Upper lobe of right lung (tissue), 1 donor: ENCODE data around the gene TNFSF10. TPM values are rescaled to one million over a fixed set of nuclear protein-coding genes. Genes with fewer than 3 reads are reported as not detected.
A peak's percentile ranks its signal among the peaks of the same experiment; 100 is the strongest.
"Not testable (repeated sequence)": the region's sequence is repeated elsewhere in the genome, so short reads cannot be mapped to it uniquely, and the experiment has no call there.

Source experiments
- ATAC-seq: fragments of 200-7000 bp; cut with Tn5 transposase; one replicate; pipeline ENCODE4 v1.9.1; 2020; ENCODE audit warnings: mild to moderate bottlenecking, moderate library complexity
- DNase-seq: peaks from one replicate; pipeline ENCODE4 v3.0.0-alpha.2; 2020
- H3K27ac ChIP-seq: fragments of 200-600 bp; one replicate; pipeline ENCODE4 v1.8.0; 2022
- H3K27me3 ChIP-seq: fragments of 200-600 bp; one replicate; pipeline ENCODE4 v1.8.0; 2022; ENCODE audit warnings: mild to moderate bottlenecking
- H3K36me3 ChIP-seq: fragments of 200-600 bp; one replicate; pipeline ENCODE4 v1.8.0; 2022
- H3K4me1 ChIP-seq: fragments of 200-600 bp; one replicate; pipeline ENCODE4 v1.8.0; 2022
- H3K4me3 ChIP-seq: fragments of 200-600 bp; one replicate; pipeline ENCODE4 v1.8.0; 2022; ENCODE audit warnings: mild to moderate bottlenecking
- H3K9me3 ChIP-seq: fragments of 200-600 bp; one replicate; pipeline ENCODE4 v1.8.0; 2022
- intact Hi-C: fragments of 100-400 bp; cut with DNase I; formaldehyde crosslinking; loops from one replicate; pipeline ENCODE4 v1.11.0; 2022
- total RNA-seq: library from RNA; stranded (reverse); fragmentation: NEBNext Ultra II Directional; extraction: Animal tissue kit (Norgen Biotek cat#: 25700); gene quantifications from one replicate; pipeline ENCODE4 v1.2.1, GENCODE V29; 2021
- TF ChIP-seq, protein P1 (sequence below): fragments of 200-600 bp; IDR thresholded peaks from one replicate; pipeline ENCODE4 v1.8.0; 2022; ENCODE audit warnings: antibody characterized with exemption
- donor health status: DM: no; HTN: yes; CAD: no; lungs with severe emphysema.

The TNFSF10 gene
- total RNA-seq, 1 donor from 2014 or later = 140 TPM

DNA sequence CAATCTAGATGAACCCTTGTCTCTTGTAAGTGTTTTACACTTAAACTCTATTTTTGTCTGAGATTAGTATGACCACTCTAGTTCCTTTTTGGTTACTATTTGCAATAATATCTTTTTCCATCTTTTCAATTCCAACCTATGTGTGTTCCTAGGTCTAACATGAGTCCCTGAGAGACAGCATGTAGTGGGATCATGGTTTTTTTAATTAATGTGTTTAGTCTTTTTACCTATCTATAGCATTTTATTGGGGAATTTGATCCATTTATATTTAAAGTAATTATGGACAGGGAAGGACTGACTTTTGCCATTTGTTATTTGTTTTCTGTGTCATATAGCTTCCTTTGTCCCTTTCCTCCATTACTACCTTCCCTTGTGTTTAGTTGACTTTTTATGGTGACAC, 21.7 kb downstream of the TNFSF10 start:
- H3K9me3 ChIP-seq = no peaks in the 10 kb centered on the region
- H3K36me3 ChIP-seq = peaks cover 9% of the 10 kb centered on the region
- intact Hi-C loops = no loop called here
- H3K4me3 ChIP-seq = no peak overlapping the region
- ATAC-seq = no peak
- H3K27me3 ChIP-seq = no peaks in the 10 kb centered on the region
- no peak overlapping the region for H3K27ac ChIP-seq
- DNase-seq = no peak
- no peaks in the 10 kb centered on the region for H3K4me1 ChIP-seq
- TF ChIP-seq, protein P1, sequence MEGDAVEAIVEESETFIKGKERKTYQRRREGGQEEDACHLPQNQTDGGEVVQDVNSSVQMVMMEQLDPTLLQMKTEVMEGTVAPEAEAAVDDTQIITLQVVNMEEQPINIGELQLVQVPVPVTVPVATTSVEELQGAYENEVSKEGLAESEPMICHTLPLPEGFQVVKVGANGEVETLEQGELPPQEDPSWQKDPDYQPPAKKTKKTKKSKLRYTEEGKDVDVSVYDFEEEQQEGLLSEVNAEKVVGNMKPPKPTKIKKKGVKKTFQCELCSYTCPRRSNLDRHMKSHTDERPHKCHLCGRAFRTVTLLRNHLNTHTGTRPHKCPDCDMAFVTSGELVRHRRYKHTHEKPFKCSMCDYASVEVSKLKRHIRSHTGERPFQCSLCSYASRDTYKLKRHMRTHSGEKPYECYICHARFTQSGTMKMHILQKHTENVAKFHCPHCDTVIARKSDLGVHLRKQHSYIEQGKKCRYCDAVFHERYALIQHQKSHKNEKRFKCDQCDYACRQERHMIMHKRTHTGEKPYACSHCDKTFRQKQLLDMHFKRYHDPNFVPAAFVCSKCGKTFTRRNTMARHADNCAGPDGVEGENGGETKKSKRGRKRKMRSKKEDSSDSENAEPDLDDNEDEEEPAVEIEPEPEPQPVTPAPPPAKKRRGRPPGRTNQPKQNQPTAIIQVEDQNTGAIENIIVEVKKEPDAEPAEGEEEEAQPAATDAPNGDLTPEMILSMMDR = no peak

DNA sequence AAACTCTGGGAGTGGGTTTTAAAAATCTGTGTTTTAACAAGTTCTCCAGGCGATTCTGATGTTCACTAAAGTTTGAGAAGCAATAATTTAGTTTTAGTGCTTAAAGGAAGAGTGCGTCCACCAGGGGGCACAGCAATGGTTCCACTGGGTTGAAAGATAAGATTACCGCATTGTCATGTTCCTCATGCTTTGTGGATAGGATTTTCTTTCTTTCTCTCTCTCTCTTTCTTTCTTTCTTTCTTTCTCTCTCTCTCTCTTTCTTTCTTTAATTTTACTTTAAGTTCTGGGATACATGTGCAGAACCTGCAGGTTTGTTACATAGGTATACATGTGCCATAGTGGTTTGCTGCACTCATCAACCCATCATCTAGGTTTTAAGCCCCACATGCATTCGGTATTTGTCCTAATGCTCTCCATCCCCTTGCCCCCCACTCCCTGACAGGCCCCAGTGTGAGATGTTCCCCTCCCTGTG, 33.0 kb downstream of the TNFSF10 start:
- H3K9me3 ChIP-seq, intact Hi-C loops, H3K4me3 ChIP-seq, H3K27ac ChIP-seq, H3K27me3 ChIP-seq, H3K4me1 ChIP-seq, H3K36me3 ChIP-seq: not testable (repeated sequence)
- ATAC-seq = peak; percentile 91
- peak; percentile 83 for DNase-seq
- TF ChIP-seq, protein P1 = peak; percentile 84

DNA sequence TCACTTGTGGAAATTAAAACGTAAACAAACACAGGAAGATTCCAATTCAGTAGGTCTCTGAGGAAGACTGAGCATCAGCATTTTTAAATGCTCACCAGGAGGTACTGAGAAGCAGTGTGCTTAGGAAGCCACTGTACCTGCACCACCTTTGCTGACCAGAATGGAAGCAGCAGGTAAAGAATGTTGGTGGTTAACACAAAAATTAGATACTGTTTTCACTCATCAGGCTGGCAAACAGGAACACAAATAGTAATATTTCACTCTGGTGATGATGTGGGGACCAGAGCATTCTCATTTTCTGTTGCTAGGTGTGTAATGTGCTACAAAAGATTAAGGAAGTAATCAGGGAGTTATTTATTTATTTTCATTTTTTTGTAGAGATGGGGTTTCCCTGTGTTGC, 45.1 kb downstream of the TNFSF10 start:
- Histone ChIP-seq H3K27me3 (no peaks in the 10 kb centered on the region), H3K9me3 (no peaks in the 10 kb centered on the region), H3K27ac (no peak overlapping the region), H3K4me1 (peaks cover 13% of the 10 kb centered on the region), H3K4me3 (no peak overlapping the region), H3K36me3 (no peaks in the 10 kb centered on the region)
- ATAC-seq (no peak), DNase-seq (no peak)
- intact Hi-C loops = no loop called here
- TF ChIP-seq, protein P1 = no peak

DNA sequence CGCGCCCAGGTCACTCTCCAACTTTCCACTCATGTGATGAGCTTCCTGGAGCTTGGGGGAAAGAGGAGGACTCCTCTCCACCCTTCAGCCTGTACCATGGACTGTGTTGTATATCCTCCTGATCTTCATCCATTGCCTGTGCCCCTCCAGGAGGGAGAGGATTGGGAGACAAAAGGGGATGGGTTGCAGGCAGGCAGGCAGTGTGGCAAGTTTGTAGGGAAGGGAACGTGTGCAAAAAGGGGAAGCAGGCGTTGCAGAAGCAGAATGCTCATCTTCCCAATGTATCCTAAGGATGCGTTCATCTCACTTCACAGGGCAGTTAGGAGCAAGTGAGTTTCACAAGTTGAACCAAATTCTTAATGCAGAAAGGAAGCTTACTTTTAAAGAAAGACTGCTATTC, 46.9 kb downstream of the TNFSF10 start:
- Histone ChIP-seq H3K4me1 (peaks cover 13% of the 10 kb centered on the region), H3K4me3 (peak overlapping the region; percentile 53), H3K27me3 (no peaks in the 10 kb centered on the region), H3K27ac (no peak overlapping the region), H3K36me3 (no peaks in the 10 kb centered on the region), H3K9me3 (no peaks in the 10 kb centered on the region)
- TF ChIP-seq, protein P1 = no peak
- intact Hi-C loops = no loop called here
- ATAC-seq (peak; percentile 69), DNase-seq (no peak)

DNA sequence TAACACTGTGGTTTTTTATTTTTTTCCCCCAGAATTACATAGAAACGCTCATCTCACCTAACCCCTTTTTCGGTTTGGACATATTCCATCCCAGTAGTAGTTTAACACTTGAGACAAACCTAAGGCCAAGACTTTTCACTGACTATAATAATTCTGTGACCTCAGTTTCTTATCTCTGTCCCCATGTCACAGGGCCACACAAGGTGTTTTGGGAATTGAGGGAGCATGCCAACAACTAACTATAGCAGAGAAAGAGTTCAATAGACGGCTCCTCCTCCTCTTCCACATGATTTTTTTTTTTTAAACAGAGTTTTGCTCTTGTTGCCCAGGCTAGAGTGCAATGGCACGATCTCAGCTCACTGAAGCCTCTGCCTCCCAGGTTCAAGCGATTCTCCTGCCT, 47.5 kb downstream of the TNFSF10 start:
- H3K36me3 ChIP-seq = no peaks in the 10 kb centered on the region
- no peak for ATAC-seq
- TF ChIP-seq, protein P1 = no peak
- no peaks in the 10 kb centered on the region for H3K27me3 ChIP-seq
- no peaks in the 10 kb centered on the region for H3K9me3 ChIP-seq
- H3K4me3 ChIP-seq = no peak overlapping the region
- H3K27ac ChIP-seq = no peak overlapping the region
- peaks cover 13% of the 10 kb centered on the region for H3K4me1 ChIP-seq
- no peak for DNase-seq
- intact Hi-C loops = no loop called here

DNA sequence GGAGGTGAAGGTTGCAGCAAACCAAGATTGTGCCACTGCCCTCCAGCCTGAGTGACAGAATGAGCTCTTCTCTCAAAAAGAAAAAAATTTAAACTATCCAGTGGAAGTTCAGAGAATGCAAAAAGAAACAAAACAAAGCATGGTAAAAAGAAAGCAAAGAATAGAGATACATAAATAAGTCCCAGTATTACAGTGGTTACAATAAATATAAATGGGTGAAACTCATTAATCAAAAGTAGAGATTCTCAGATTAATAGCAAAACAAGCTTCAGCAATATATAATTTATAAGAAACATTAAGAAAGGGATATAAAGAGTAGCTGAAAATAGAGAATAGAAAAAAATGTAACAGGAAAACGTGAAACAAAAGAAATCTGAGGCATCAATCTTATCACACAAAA, 51.3 kb downstream of the TNFSF10 start:
- no peaks in the 10 kb centered on the region for H3K36me3 ChIP-seq
- no peak overlapping the region for H3K4me3 ChIP-seq
- TF ChIP-seq, protein P1 = no peak
- no peak for ATAC-seq
- intact Hi-C loops = no loop called here
- no peak overlapping the region for H3K27ac ChIP-seq
- no peaks in the 10 kb centered on the region for H3K27me3 ChIP-seq
- no peaks in the 10 kb centered on the region for H3K9me3 ChIP-seq
- peaks cover 5% of the 10 kb centered on the region for H3K4me1 ChIP-seq
- DNase-seq = no peak
